GM12891 (cell line): ENCODE measurements around the gene PICALM.
"Not testable (repeated sequence)": the region's sequence is repeated elsewhere in the genome, so short reads cannot be mapped to it uniquely, and the experiment has no call there.

Experiments used
- DNase-seq: peaks from one replicate; pipeline ENCODE4 v3.0.0; 2011; ENCODE audit warnings: low spot score; ENCODE audit not compliant: insufficient read length
- FAIRE-seq: peaks from 2 replicates; lab custom pipeline; 2011; peaks lifted over from hg19 to GRCh38; lab: Jason Lieb, UNC
- PAX5 ChIP-seq: IDR thresholded peaks from 2 replicates; pipeline ENCODE4 v1.6.1; 2011; ENCODE audit warnings: low read length, moderate library complexity, mild to moderate bottlenecking; ENCODE audit not compliant: insufficient read depth, severe bottlenecking
- POLR2A ChIP-seq: IDR thresholded peaks from 2 replicates; pipeline ENCODE4 v1.6.1; 2011; ENCODE audit warnings: low read depth, low read length, control low read depth
- POLR2AphosphoS5 ChIP-seq: IDR thresholded peaks from 2 replicates; pipeline ENCODE4 v1.6.1; 2011; ENCODE audit warnings: low read depth, low read length, control low read depth
- POU2F2 ChIP-seq: IDR thresholded peaks from 2 replicates; pipeline ENCODE4 v1.6.1; 2011; ENCODE audit warnings: low read depth, mild to moderate bottlenecking, control low read depth, low read length, moderate library complexity
- SPI1 ChIP-seq: IDR thresholded peaks from 2 replicates; pipeline ENCODE4 v1.6.1; 2011; ENCODE audit warnings: low read depth, low read length, control low read depth
- TAF1 ChIP-seq: IDR thresholded peaks from 2 replicates; pipeline ENCODE4 v1.6.1; 2011; ENCODE audit warnings: low read depth, low read length, control low read depth

Gene PICALM

GRCh38 chr11:86103808-86104207, 34.9 kb upstream of the PICALM start:
- no peak for DNase-seq
- no peak for FAIRE-seq
- no peak for TF ChIP-seq PAX5
- no peak for TF ChIP-seq SPI1
- TF ChIP-seq POLR2A, result no peak
- TF ChIP-seq POU2F2, result no peak
- no peak for TF ChIP-seq TAF1
- no peak for TF ChIP-seq POLR2AphosphoS5

GRCh38 chr11:86101941-86102407, 33.1 kb upstream of the PICALM start:
- no peak for DNase-seq
- FAIRE-seq, result no peak
- TF ChIP-seq POLR2A (no peak), POU2F2 (no peak), POLR2AphosphoS5 (no peak), PAX5 (no peak), TAF1 (no peak), SPI1 (no peak)

- DNase-seq, result no peak
- FAIRE-seq, result no peak
- TF ChIP-seq SPI1, result no peak
- no peak for TF ChIP-seq TAF1
- no peak for TF ChIP-seq POLR2AphosphoS5
- no peak for TF ChIP-seq POLR2A
- no peak for TF ChIP-seq POU2F2
- TF ChIP-seq PAX5, result no peak
Measured at GRCh38 chr11:86101493-86101892, 32.6 kb upstream of the PICALM start.

GRCh38 chr11:86099874-86100273, 31.0 kb upstream of the PICALM start:
- no peak for FAIRE-seq
- no peak for TF ChIP-seq POLR2A
- TF ChIP-seq TAF1, result no peak
- no peak for TF ChIP-seq PAX5
- TF ChIP-seq SPI1, result no peak
- no peak for TF ChIP-seq POU2F2
- TF ChIP-seq POLR2AphosphoS5, result no peak
- DNase-seq, result no peak

- no peak for FAIRE-seq
- TF ChIP-seq POLR2A (no peak), PAX5 (no peak), TAF1 (no peak), SPI1 (peak; percentile 38)
- DNase-seq, result no peak
Measured at GRCh38 chr11:86097980-86098379, 29.1 kb upstream of the PICALM start.

GRCh38 chr11:86091566-86091965, 22.7 kb upstream of the PICALM start:
- FAIRE-seq (no peak), DNase-seq (no peak)
- TF ChIP-seq PAX5, result no peak
- no peak for TF ChIP-seq TAF1
- no peak for TF ChIP-seq POLR2A
- no peak for TF ChIP-seq POLR2AphosphoS5
- TF ChIP-seq SPI1, result no peak
- TF ChIP-seq POU2F2, result no peak

GRCh38 chr11:86091086-86091485, 22.2 kb upstream of the PICALM start:
- TF ChIP-seq POLR2AphosphoS5 (no peak), SPI1 (no peak), POLR2A (no peak), PAX5 (no peak), POU2F2 (no peak), TAF1 (no peak)
- DNase-seq (no peak), FAIRE-seq (no peak)

- FAIRE-seq (no peak), DNase-seq (no peak)
- TF ChIP-seq SPI1 (no peak), TAF1 (no peak), PAX5 (no peak), POU2F2 (no peak), POLR2A (no peak), POLR2AphosphoS5 (no peak)
Measured at GRCh38 chr11:86089659-86090058, 20.8 kb upstream of the PICALM start.

- not testable (repeated sequence) for DNase-seq, FAIRE-seq
Measured at GRCh38 chr11:86087688-86088087, 18.8 kb upstream of the PICALM start.

GRCh38 chr11:86087256-86087655, 18.4 kb upstream of the PICALM start:
- TF ChIP-seq TAF1 (no peak), POU2F2 (no peak), POLR2A (no peak), PAX5 (no peak), POLR2AphosphoS5 (no peak), SPI1 (no peak)
- no peak for DNase-seq
- no peak for FAIRE-seq

- DNase-seq (no peak), FAIRE-seq (no peak)
- no peak for TF ChIP-seq POLR2A
Measured at GRCh38 chr11:86081455-86081854, 12.6 kb upstream of the PICALM start.

GRCh38 chr11:86079421-86079820, 10.5 kb upstream of the PICALM start:
- TF ChIP-seq PAX5 (no peak), POLR2A (no peak), TAF1 (no peak), SPI1 (no peak), POLR2AphosphoS5 (no peak), POU2F2 (no peak)
- DNase-seq (no peak), FAIRE-seq (no peak)
